C4-2B (cell line): ENCODE data around the gene EMC9.

Experiments used
- H3K27ac ChIP-seq: fragments of 450-650 bp; 2 replicates; pipeline ENCODE4 v1.5.1; 2017
- CTCF ChIP-seq: fragments of 450-650 bp; conservative IDR thresholded peaks from 2 replicates; pipeline ENCODE4 v1.5.1; 2017; ENCODE audit warnings: mild to moderate bottlenecking
- ZFX ChIP-seq: fragments of 450-650 bp; IDR thresholded peaks from 2 replicates; pipeline ENCODE4 v1.6.1; 2017

Gene EMC9

GRCh38 chr14:24176599-24176998, 35.2 kb upstream of the EMC9 start:
- TF ChIP-seq ZFX (no peak), CTCF (no peak)
- H3K27ac ChIP-seq: no peak overlapping the region

- H3K27ac ChIP-seq: no peak overlapping the region
- TF ChIP-seq CTCF: no peak
- no peak for TF ChIP-seq ZFX
These were observed 31.5 kb upstream of the EMC9 start for GRCh38 chr14:24172871-24173281.

GRCh38 chr14:24172261-24172860, 31.0 kb upstream of the EMC9 start:
- TF ChIP-seq CTCF (no peak), ZFX (no peak)
- H3K27ac ChIP-seq: no peak overlapping the region

GRCh38 chr14:24171422-24172260, 30.2 kb upstream of the EMC9 start, which contains the start of gene REC8:
Gene REC8 (plus strand): TSS chr14:24172080. CDS start chr14:24172553, 473 bp downstream.
- TF ChIP-seq CTCF (no peak), ZFX (no peak)
- no peak within 1 kb of the TSS for H3K27ac ChIP-seq

- TF ChIP-seq CTCF: no peak
- no peak overlapping the region for H3K27ac ChIP-seq
These were observed 26.2 kb upstream of the EMC9 start for GRCh38 chr14:24167469-24168114.

- TF ChIP-seq ZFX: no peak
- TF ChIP-seq CTCF: no peak
- H3K27ac ChIP-seq: no peak overlapping the region
These were observed 24.4 kb upstream of the EMC9 start for GRCh38 chr14:24165785-24166184.

GRCh38 chr14:24164518-24164991, 23.2 kb upstream of the EMC9 start:
- TF ChIP-seq CTCF (no peak), ZFX (no peak)

More at GRCh38 chr14:24164518-24164991, 23.2 kb upstream of the EMC9 start:
- H3K27ac ChIP-seq: no peak overlapping the region
